ENCODE results near the gene PDZD2.

DNA sequence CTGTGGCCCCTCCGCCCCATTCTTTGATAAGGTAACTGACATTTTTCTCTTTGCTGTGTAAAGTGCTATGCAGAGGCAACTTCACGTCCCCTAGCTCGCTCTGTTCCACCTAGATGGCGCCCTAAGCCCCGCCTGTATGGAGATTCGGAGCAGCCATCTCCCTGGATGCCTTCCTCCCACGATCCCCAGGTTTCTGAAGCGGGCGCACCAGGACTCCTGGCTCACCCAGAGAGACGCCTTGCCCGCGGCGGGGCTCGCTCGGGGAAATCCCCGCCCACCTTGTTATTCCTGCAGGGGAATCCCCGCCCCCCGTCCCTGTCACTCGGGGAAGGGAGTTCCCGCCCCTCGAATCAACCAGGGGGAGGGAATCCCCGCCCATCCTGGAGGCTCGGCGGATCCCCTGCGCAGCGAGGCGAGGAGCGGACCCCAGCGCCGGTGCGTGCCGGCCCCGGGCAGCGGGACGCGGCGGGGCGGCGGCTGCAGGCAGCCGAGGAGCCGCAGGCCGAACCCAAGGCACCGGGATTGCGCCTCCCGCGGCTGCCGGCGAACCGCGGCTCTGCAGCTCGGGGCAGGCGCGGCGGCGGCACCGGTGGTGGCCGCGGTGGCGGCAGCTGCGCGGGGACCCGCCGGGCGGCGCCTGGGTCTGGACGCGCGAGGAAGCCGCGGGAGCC is at the start of gene PDZD2:
- TF ChIP-seq, protein P1, sequence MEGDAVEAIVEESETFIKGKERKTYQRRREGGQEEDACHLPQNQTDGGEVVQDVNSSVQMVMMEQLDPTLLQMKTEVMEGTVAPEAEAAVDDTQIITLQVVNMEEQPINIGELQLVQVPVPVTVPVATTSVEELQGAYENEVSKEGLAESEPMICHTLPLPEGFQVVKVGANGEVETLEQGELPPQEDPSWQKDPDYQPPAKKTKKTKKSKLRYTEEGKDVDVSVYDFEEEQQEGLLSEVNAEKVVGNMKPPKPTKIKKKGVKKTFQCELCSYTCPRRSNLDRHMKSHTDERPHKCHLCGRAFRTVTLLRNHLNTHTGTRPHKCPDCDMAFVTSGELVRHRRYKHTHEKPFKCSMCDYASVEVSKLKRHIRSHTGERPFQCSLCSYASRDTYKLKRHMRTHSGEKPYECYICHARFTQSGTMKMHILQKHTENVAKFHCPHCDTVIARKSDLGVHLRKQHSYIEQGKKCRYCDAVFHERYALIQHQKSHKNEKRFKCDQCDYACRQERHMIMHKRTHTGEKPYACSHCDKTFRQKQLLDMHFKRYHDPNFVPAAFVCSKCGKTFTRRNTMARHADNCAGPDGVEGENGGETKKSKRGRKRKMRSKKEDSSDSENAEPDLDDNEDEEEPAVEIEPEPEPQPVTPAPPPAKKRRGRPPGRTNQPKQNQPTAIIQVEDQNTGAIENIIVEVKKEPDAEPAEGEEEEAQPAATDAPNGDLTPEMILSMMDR (IDR thresholded peaks at IDR 0.05 in 2 of 3, conservative IDR thresholded peaks at IDR 0.05 in 1 of 3; ENCODE audit: borderline replicate concordance in 1 of 3, insufficient read depth in 1 of 3, low read depth in 2 of 3, low read length in 2 of 3) = peak in 2 of 3 experiments; percentile 25 to 47; a peak in 3 of 6 replicates
- TF ChIP-seq POLR2AphosphoS5 (IDR thresholded peaks at IDR 0.05; ENCODE audit: low read depth, low read length) (peak; percentile 18; the same call in 1 of the 2 replicates), JUND (IDR thresholded peaks at IDR 0.05) (no peak), POLR2A (IDR thresholded peaks at IDR 0.05; ENCODE audit: borderline replicate concordance, extremely low read depth, insufficient read depth, insufficient read length) (no peak), SP1 (IDR thresholded peaks at IDR 0.05; ENCODE audit: low read depth) (no peak), REST (IDR thresholded peaks at IDR 0.05; ENCODE audit: low read depth) (no peak), ZNF274 (IDR thresholded peaks at IDR 0.05; ENCODE audit: low read depth, low read length) (no peak), RAD21 (IDR thresholded peaks at IDR 0.05; ENCODE audit: low read depth) (0 out of 2 replicates have a peak, but pooled peaks have one; percentile 5), SRF (IDR thresholded peaks at IDR 0.05; ENCODE audit: low read depth) (no peak), EZH2 (IDR thresholded peaks at IDR 0.05) (no peak), CEBPB (IDR thresholded peaks at IDR 0.05; ENCODE audit: low read depth) (no peak)
- TF ChIP-seq, protein P2, sequence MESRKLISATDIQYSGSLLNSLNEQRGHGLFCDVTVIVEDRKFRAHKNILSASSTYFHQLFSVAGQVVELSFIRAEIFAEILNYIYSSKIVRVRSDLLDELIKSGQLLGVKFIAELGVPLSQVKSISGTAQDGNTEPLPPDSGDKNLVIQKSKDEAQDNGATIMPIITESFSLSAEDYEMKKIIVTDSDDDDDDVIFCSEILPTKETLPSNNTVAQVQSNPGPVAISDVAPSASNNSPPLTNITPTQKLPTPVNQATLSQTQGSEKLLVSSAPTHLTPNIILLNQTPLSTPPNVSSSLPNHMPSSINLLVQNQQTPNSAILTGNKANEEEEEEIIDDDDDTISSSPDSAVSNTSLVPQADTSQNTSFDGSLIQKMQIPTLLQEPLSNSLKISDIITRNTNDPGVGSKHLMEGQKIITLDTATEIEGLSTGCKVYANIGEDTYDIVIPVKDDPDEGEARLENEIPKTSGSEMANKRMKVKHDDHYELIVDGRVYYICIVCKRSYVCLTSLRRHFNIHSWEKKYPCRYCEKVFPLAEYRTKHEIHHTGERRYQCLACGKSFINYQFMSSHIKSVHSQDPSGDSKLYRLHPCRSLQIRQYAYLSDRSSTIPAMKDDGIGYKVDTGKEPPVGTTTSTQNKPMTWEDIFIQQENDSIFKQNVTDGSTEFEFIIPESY (IDR thresholded peaks at IDR 0.05; ENCODE audit: extremely low read depth, insufficient replicate concordance, low read length) = no peak
- TF ChIP-seq, protein P3, sequence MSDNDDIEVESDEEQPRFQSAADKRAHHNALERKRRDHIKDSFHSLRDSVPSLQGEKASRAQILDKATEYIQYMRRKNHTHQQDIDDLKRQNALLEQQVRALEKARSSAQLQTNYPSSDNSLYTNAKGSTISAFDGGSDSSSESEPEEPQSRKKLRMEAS (IDR thresholded peaks at IDR 0.05) = no peak
